GM12878 (cell line): Measurements from ENCODE around the gene CCDC70. TPM values are rescaled to one million over a fixed set of nuclear protein-coding genes. Genes with fewer than 3 reads are reported as not detected.

ENCODE experiments used
- ATAC-seq: fragments of 200-7000 bp; cut with Tn5 transposase; 3 replicates; pipeline ENCODE4 v1.9.1; 2020; ENCODE audit warnings: mild to moderate bottlenecking, moderate library complexity
- BruUV-seq: library from RNA; stranded (reverse); fragments of 400-500 nt; replicated peaks from 2 replicates; lab custom pipeline; 2021; lab: Mats Ljungman, UMichigan
- CTCF ChIA-PET: fragments of 300-600 bp; sonication (Branson Sonifier 250); formaldehyde crosslinking; extraction: SDS; loops from one replicate; lab custom pipeline; 2021; ENCODE audit warnings: inconsistent platforms; lab: Yijun Ruan, JAX
- POLR2A ChIA-PET: fragments of 350-600 bp; formaldehyde crosslinking; extraction: SDS; loops from one replicate; lab custom pipeline; 2021; ENCODE audit warnings: inconsistent platforms; lab: Charles Lee
- RAD21 ChIA-PET: fragments of 300-600 bp; sonication (Branson Sonifier 250); formaldehyde crosslinking; loops from one replicate; lab custom pipeline; 2023; ENCODE audit warnings: antibody characterized with exemption; ENCODE audit not compliant: unreplicated experiment; lab: Charles Lee
- SMC1A ChIA-PET: fragments of 300-600 bp; sonication (Branson Sonifier 250); formaldehyde crosslinking; loops from one replicate; lab custom pipeline; 2023; ENCODE audit not compliant: unreplicated experiment, uncharacterized antibody; lab: Charles Lee
- DNase-seq: peaks from one replicate; pipeline ENCODE4 v3.0.0-alpha.2; 2011; ENCODE audit warnings: low read depth, low spot score
- FAIRE-seq: peaks from 3 replicates; lab custom pipeline; 2011; peaks lifted over from hg19 to GRCh38; lab: Jason Lieb, UNC
- H2AFZ ChIP-seq: 2 replicates; pipeline ENCODE4 v1.6.0; 2011; ENCODE audit warnings: low read depth, low read length, control low read depth; ENCODE audit not compliant: control insufficient read depth
- H3K27ac ChIP-seq: 2 replicates; pipeline ENCODE4 v1.5.1; 2011; ENCODE audit warnings: control low read depth; ENCODE audit not compliant: control insufficient read depth, insufficient read depth
- H3K27me3 ChIP-seq, 2 experiments: replicated peaks in 1 of 2; 2 replicates each; pipeline versions ENCODE4 v1.6.0 to v1.6.1; 2011; ENCODE audit warnings: low read length in 1 of 2; ENCODE audit not compliant: control insufficient read depth in 2 of 2, insufficient read depth in 2 of 2
- H3K36me3 ChIP-seq, 2 experiments: 2 replicates each; pipeline ENCODE4 v1.5.1; 2011; ENCODE audit warnings: low read length in 1 of 2; ENCODE audit not compliant: control insufficient read depth in 2 of 2, insufficient read depth in 2 of 2
- H3K4me1 ChIP-seq: 2 replicates; pipeline ENCODE4 v1.6.1; 2011; ENCODE audit warnings: mild to moderate bottlenecking, low read length, moderate library complexity, mixed read lengths; ENCODE audit not compliant: control insufficient read depth, insufficient read depth
- H3K4me2 ChIP-seq: 2 replicates; pipeline ENCODE4 v1.6.0; 2011; ENCODE audit warnings: control low read depth; ENCODE audit not compliant: control insufficient read depth, insufficient read depth
- H3K4me3 ChIP-seq: fragments of 200-600 bp; sonication (generic); 2 replicates; pipeline ENCODE4 v1.5.1; 2016
- H3K79me2 ChIP-seq: 2 replicates; pipeline ENCODE4 v1.6.0; 2011; ENCODE audit warnings: low read length; ENCODE audit not compliant: control insufficient read depth, insufficient read depth
- H3K9ac ChIP-seq: 2 replicates; pipeline ENCODE4 v1.8.0; 2011; ENCODE audit warnings: low read length, control low read depth, mixed read lengths; ENCODE audit not compliant: control insufficient read depth, insufficient read depth
- H3K9me3 ChIP-seq: replicated peaks from 3 replicates; pipeline ENCODE4 v1.5.1; 2011; ENCODE audit warnings: mild to moderate bottlenecking, low read length; ENCODE audit not compliant: control insufficient read depth, insufficient read depth
- H4K20me1 ChIP-seq: 2 replicates; pipeline ENCODE4 v1.6.0; 2011; ENCODE audit not compliant: control insufficient read depth, insufficient read depth
- ASH2L ChIP-seq: fragments of 300-600, 200-600 bp; sonication (generic); IDR thresholded peaks from 2 replicates; pipeline ENCODE4 v1.6.1; 2017; ENCODE audit warnings: low read depth, mild to moderate bottlenecking, borderline replicate concordance
- E2F4 ChIP-seq: IDR thresholded peaks from 2 replicates; pipeline ENCODE4 v1.6.1; 2012; ENCODE audit warnings: low read depth, low read length, improper control_type of control experiment
- ELK1 ChIP-seq: IDR thresholded peaks from 2 replicates; pipeline ENCODE4 v1.6.1; 2012; ENCODE audit warnings: low read depth, low read length, improper control_type of control experiment
- EZH2 ChIP-seq: IDR thresholded peaks from 2 replicates; pipeline ENCODE4 v1.6.1; 2012; ENCODE audit warnings: low read depth, mild to moderate bottlenecking, control low read depth, inconsistent platforms, low read length, borderline replicate concordance; ENCODE audit not compliant: control insufficient read depth
- MTA3 ChIP-seq: IDR thresholded peaks from 2 replicates; pipeline ENCODE4 v1.6.1; 2012; ENCODE audit warnings: low read length, inconsistent platforms, borderline replicate concordance
- NFYA ChIP-seq: IDR thresholded peaks from 2 replicates; pipeline ENCODE4 v1.6.1; 2011; ENCODE audit warnings: low read depth, mild to moderate bottlenecking, low read length, improper control_type of control experiment, borderline replicate concordance
- NR2C2 ChIP-seq: IDR thresholded peaks from 2 replicates; pipeline ENCODE4 v1.6.1; 2011; ENCODE audit warnings: borderline replicate concordance, low read depth; ENCODE audit not compliant: control insufficient read depth, insufficient read length
- SMC3 ChIP-seq: IDR thresholded peaks from 2 replicates; pipeline ENCODE4 v1.6.1; 2011; ENCODE audit warnings: low read length, improper control_type of control experiment, borderline replicate concordance
- STAT1 ChIP-seq: fragments of 450-650 bp; conservative IDR thresholded peaks from 2 replicates; pipeline ENCODE4 v1.6.1; 2014; ENCODE audit warnings: antibody characterized with exemption, mild to moderate bottlenecking
- ZBTB11 ChIP-seq: fragments of 450-650 bp; formaldehyde crosslinking; IDR thresholded peaks from 2 replicates; pipeline ENCODE4 v1.5.0; 2022; ENCODE audit warnings: mild to moderate bottlenecking, missing genetic modification characterization
- WGBS: methylation state at CpG from one replicate; pipeline ENCODE4 v1.1.6; 2016; ENCODE audit warnings: low lambda C conversion rate; ENCODE audit not compliant: insufficient replicate concordance, insufficient coverage; ENCODE audit errors: missing lambda C conversion rate; 5-methylcytosine and 5-hydroxymethylcytosine counted together
- in situ Hi-C: fragments of 300-500 bp; cut with MboI; formaldehyde crosslinking; loops from 9 replicates; pipeline ENCODE4 v1.14.3; 2018; ENCODE audit warnings: mixed read lengths
- intact Hi-C: fragments of 100-400 bp; cut with micrococcal nuclease; formaldehyde crosslinking; loops from one replicate; pipeline ENCODE4 v1.14.2; 2022; ENCODE audit not compliant: unreplicated experiment
- polyA plus RNA-seq, 11 experiments: library from polyadenylated mRNA; depleted of rRNA in 4 of 11; unstranded in 6 of 11; stranded (reverse) in 5 of 11; fragments of >200 nt; fragmentation: Nextera tagmentation in 4 of 11; fragmentation: Illumina TruSeq in 1 of 11; extraction: Ambion mirVana in 4 of 11; extraction: Trizol in 1 of 11; gene quantifications; 1 replicate in 1 of 11; 2 replicates in 10 of 11; pipeline versions ENCODE4 v1.2.1 to v1.2.3, GENCODE V29; 2011 to 2016; ENCODE audit warnings: inconsistent platforms in 2 of 11, missing spikeins in 2 of 11, low read depth in 1 of 11
- total RNA-seq, 4 experiments: library from RNA; depleted of rRNA in 3 of 4; stranded (reverse); fragments of >200 nt in 3 of 4; fragmentation: Illumina TruSeq in 1 of 4; extraction: Trizol in 1 of 4; gene quantifications; 2 replicates each; pipeline versions ENCODE4 v1.2.1 to v1.2.3, GENCODE V29; 2013 to 2021

Gene CCDC70
- total and polyA plus RNA-seq, 10 of the 15 experiments (the other 5 are each of a cell fraction or from before 2014, with no cell fraction given) = not detected

GRCh38 chr13:51838240-51838846 is 23.4 kb upstream of the CCDC70 start (continued):
- TF ChIP-seq E2F4 = no peak
- no peak for TF ChIP-seq NFYA
- TF ChIP-seq ELK1 = no peak
- TF ChIP-seq EZH2 = no peak
- TF ChIP-seq SMC3 = no peak
- TF ChIP-seq STAT1 = no peak
- no peak for TF ChIP-seq NR2C2

GRCh38 chr13:51839711-51840540 is 21.8 kb upstream of the CCDC70 start:
- in situ Hi-C loops = no loop called here
- TF ChIP-seq ASH2L = no peak
- TF ChIP-seq ELK1 = no peak
- no peak for TF ChIP-seq MTA3
- no peak for TF ChIP-seq ZBTB11 (CRISPR knock-in tag)
- WGBS = 40% methylated on average over 10 of the region's 10 CpGs
- H3K79me2 ChIP-seq = no peaks in the 10 kb centered on the region
- peaks cover 0 to 3% of the 10 kb centered on the region in 2 experiments; a peak in 2 of 4 replicates for H3K27me3 ChIP-seq
- ATAC-seq = no peak
- RAD21 ChIA-PET = no interaction called here
- H2AFZ ChIP-seq = no peak overlapping the region
- H3K36me3 ChIP-seq = no peaks in the 10 kb centered on the region
- H4K20me1 ChIP-seq = no peaks in the 10 kb centered on the region
- intact Hi-C loops = no loop called here
- H3K4me2 ChIP-seq = no peak overlapping the region
- DNase-seq = no peak
- H3K27ac ChIP-seq = no peak overlapping the region
- no TSS peak for BruUV-seq
- no peak overlapping the region for H3K9ac ChIP-seq
- no peaks in the 10 kb centered on the region for H3K4me1 ChIP-seq
- POLR2A ChIA-PET = interaction anchor here (0.6 to 1.4 kb wide), 2 partner anchors 20 to 227 kb away, joined by 3 read pairs; no protein-coding TSS in a partner anchor
- SMC1A ChIA-PET = no interaction called here
- CTCF ChIA-PET = interaction anchor here (1.3 to 3.0 kb wide), 2 partner anchors 8 to 25 kb away, joined by 3 to 28 read pairs; no protein-coding TSS in a partner anchor
- FAIRE-seq = no peak
- H3K4me3 ChIP-seq = no peak overlapping the region
- H3K9me3 ChIP-seq = no peaks in the 10 kb centered on the region
